Measurements from ENCODE around the gene LTC4S.

Gene LTC4S

DNA sequence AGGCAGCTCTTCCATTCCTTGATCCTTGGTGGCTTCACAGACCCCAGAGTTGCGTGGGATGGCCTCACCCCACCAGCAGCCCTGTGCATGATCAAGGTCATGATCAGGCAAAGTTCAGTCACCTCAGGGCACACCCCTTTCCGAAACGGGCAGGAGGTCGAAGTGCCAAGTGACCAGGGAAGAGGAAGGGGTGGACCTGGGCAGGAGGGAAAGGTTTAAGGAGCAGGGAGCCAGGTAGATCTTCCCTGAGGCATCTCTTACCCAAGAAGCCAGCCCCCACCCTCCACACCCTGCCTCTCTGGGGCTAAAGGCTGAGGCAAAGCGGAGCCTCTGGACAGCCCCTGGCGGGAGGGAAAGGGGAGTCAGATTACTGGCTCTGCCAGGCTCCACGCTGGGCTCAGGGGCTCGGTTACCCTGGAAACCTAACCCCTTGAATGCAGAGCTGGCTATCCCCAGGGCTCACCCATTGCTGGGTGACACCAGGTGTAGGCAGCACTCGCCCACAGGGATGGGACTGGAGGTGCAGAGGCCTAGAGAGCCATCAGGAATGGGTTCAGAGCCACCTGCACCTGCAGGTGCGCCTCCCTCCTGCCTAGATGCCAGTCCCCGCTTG lies 9.3 kb downstream of the LTC4S start:
- POLR2A ChIA-PET: interaction anchor here (0.9 to 1.3 kb wide), 2 partner anchors 17 to 180 kb away, joined by 4 read pairs; partner anchors contain the start of genes HNRNPH1 and SQSTM1
- TF ChIP-seq, protein P1, sequence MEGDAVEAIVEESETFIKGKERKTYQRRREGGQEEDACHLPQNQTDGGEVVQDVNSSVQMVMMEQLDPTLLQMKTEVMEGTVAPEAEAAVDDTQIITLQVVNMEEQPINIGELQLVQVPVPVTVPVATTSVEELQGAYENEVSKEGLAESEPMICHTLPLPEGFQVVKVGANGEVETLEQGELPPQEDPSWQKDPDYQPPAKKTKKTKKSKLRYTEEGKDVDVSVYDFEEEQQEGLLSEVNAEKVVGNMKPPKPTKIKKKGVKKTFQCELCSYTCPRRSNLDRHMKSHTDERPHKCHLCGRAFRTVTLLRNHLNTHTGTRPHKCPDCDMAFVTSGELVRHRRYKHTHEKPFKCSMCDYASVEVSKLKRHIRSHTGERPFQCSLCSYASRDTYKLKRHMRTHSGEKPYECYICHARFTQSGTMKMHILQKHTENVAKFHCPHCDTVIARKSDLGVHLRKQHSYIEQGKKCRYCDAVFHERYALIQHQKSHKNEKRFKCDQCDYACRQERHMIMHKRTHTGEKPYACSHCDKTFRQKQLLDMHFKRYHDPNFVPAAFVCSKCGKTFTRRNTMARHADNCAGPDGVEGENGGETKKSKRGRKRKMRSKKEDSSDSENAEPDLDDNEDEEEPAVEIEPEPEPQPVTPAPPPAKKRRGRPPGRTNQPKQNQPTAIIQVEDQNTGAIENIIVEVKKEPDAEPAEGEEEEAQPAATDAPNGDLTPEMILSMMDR (IDR thresholded peaks at IDR 0.05; ENCODE audit: control extremely low read depth, extremely low read depth, low read depth, missing control alignments): no peak
- no peak for DNase-seq (ENCODE audit: extremely low spot score)
- CTCF ChIA-PET: interaction anchor here (1.1 to 3.5 kb wide), 21 partner anchors 11 to 513 kb away, joined by 3 to 20 read pairs (median 6); no protein-coding TSS in a partner anchor

DNA sequence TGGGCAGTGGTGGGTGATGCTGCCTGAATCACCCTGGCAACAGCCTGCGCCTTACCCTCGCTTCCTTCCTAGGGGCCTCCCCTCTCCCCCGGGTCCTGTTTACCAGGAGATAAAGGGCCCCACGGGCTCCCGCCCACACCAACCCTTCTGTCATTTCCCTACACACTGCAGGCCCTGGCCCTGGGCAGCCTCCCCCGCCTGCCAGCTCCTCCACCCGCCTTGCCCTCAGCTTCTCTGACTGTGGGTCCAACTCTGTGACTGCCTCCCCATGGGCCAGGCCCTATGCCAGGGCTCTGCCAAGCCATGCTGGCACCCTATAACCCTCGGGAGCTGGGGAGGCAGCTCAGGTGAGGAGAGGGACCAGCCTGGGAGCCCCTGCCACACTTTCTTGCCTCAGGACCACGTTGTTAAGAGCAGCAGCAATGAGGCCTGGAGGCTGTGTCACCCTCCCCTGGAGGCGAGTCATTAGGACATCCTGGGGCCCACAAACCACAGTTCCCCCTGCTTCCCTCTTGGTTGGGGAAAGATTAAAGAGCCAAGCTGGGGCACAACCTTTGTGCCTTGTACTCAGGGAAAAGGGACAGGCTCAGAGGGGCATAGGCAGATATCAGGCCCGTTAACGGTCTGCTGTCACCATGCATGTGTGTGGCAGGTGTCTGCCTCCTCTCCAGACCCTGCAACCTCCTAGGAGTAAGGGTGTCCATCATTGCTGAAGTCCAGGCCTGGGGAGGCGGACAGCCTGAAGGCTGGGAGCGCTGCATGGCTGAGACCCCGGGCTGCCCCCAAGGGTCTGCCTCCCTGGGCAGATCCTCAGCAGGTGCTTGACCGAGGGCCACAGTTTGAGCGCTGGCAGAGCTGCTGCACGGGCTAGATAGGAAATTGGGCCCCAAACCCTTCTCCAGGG lies 10.1 kb downstream of the LTC4S start:
- DNase-seq (ENCODE audit: extremely low spot score): no peak
- ChIA-PET POLR2A (interaction anchor here (0.5 to 1.3 kb wide), 3 partner anchors 17 to 181 kb away, joined by 4 read pairs; partner anchors contain the start of genes HNRNPH1 and SQSTM1), CTCF (interaction anchor here (1.1 to 3.5 kb wide), 5 partner anchors 36 to 512 kb away, joined by 3 to 20 read pairs (median 6); no protein-coding TSS in a partner anchor)
- TF ChIP-seq, protein P1 (IDR thresholded peaks at IDR 0.05; ENCODE audit: control extremely low read depth, extremely low read depth, low read depth, missing control alignments): no peak

DNA sequence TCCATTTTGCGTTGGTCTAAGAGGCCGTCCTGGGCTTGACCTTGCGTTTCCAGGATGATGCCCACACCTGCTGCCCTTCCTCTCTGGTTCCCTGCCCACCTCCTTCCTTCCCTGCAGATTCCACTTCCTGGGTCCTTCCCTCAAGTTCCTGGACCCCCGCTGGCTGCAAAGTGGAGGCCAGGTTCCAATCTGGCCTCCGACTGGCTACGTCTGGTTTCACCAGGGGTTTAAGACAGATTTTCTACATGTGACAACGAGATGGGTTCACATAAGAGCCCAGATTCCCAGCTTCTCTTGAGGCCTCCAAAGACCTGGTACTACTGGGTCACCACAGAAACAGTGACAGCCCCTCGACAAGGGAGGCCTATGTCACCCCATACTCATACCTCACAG lies 10.8 kb downstream of the LTC4S start:
- TF ChIP-seq, protein P1 (IDR thresholded peaks at IDR 0.05; ENCODE audit: control extremely low read depth, extremely low read depth, low read depth, missing control alignments): no peak
- no peak for DNase-seq (ENCODE audit: extremely low spot score)
- CTCF ChIA-PET: interaction anchor here (1.1 to 3.5 kb wide), 3 partner anchors 37 to 511 kb away, joined by 3 to 10 read pairs (median 3); no protein-coding TSS in a partner anchor
- POLR2A ChIA-PET: interaction anchor here (1.3 kb wide), 1 partner anchor 181 kb away, joined by 4 read pairs; the partner anchor contains the start of gene HNRNPH1

DNA sequence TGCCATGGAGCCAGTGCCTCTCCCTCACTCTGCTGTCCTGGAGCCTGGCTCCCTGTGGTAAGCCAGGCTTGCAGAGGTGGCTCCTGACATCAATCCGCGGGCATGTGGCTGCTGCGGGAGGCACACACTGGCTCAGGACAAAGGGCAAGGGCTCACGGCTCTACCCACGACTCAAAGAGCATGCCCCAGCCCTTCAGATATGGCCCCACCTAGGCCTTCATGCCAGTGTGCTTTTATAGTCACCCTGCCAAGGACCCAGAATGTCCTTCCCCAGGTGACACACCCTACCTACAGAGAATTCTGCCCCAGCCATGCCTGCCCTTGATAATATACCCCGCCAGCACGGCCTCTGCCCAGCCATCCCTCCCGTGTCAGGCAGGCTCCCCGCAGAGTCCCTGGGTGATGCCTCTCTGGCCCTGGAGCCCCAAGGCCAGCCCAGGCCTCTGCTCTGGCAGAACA lies 11.3 kb downstream of the LTC4S start:
- ChIA-PET POLR2A (no interaction called here), CTCF (no interaction called here)
- TF ChIP-seq, protein P1 (IDR thresholded peaks at IDR 0.05; ENCODE audit: control extremely low read depth, extremely low read depth, low read depth, missing control alignments): no peak

DNA sequence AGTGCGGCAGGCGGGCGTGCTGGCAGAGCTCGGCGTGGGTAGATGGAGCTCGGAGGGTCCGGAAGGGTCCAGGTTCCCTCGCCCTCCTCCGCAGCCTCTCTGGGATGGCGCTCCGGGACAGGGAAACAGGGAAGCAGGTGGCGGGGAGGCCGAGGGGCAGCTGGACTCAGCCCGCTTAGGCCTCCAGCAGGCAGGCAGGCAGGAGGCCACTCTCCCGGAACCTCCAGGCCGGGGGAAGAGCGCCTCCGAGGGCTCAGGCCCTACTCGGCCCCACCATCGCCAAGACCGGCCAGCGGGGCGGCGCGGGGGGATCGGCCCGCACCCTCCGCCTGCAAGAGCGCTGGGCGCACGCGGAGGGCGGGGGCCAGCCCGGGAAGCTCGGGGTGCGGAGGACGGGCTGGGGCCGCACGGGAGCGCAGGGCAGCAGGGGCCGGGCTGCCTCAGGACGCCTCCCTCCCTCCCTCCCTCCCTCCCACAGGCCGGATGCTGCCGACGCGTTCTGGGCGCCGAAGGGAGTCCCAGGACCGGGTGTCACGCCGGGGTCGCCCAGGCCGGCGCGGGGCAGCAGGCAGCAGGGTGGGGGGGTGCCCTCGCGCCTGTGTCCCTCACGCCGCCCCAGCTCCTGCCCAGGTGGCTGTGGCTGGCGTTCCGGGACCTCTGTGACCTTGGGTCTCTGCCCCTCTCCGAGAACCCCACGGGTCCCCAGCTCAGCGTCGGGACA lies 11.9 kb downstream of the LTC4S start:
- CTCF ChIA-PET: interaction anchor here (0.9 kb wide), 1 partner anchor 17 kb away, joined by 3 read pairs; no protein-coding TSS in a partner anchor
- peak; percentile 73 for DNase-seq (ENCODE audit: extremely low spot score)
- POLR2A ChIA-PET: interaction anchor here (0.7 kb wide), 1 partner anchor 15 kb away, joined by 4 read pairs; the partner anchor contains the start of gene SQSTM1
- TF ChIP-seq, protein P1 (IDR thresholded peaks at IDR 0.05; ENCODE audit: control extremely low read depth, extremely low read depth, low read depth, missing control alignments): no peak

More for the DNA sequence above, 11.3 kb downstream of the LTC4S start:
- no peak for DNase-seq (ENCODE audit: extremely low spot score)

All from GM10248 (cell line).